PC-3 (cell line): ENCODE measurements around the gene LGALS7B.

Source experiments
- CTCF ChIP-seq: fragments of 300-600 bp; sonication (generic); conservative IDR thresholded peaks from 2 replicates; pipeline ENCODE4 v1.5.1; 2017; ENCODE audit warnings: antibody characterized with exemption, low read depth, mild to moderate bottlenecking, low read length
- EZH2 ChIP-seq: fragments of 300-600 bp; sonication (generic); IDR thresholded peaks from one replicate; pipeline ENCODE4 v1.6.1; 2017; ENCODE audit warnings: antibody characterized with exemption, mild to moderate bottlenecking, low read length; ENCODE audit not compliant: unreplicated experiment

- TF ChIP-seq CTCF (no peak), EZH2 (no peak)
Observed at GRCh38 chr19:38759590-38760003, 29.4 kb upstream of the LGALS7B start.
